K562 treated with DMSO at 1 percent for 24 hours (cell line): ENCODE measurements around the gene EBPL. TPM values are rescaled to one million over a fixed set of nuclear protein-coding genes. Genes with fewer than 3 reads are reported as not detected.

Experiments used
- total RNA-seq: library from RNA; unstranded; fragments of 300-600 nt; gene quantifications from 2 replicates; pipeline ENCODE4 v1.2.3, GENCODE V29; 2022; ENCODE audit warnings: low read depth; ENCODE audit not compliant: insufficient read depth

The EBPL gene
- 24.2 and 25.7 TPM in 2 replicates for total RNA-seq

GRCh38 chr13:49690995-49691784 lies at the start of gene EBPL:
Gene EBPL, minus strand, starts transcription at chr13:49691486. Its CDS starts 62 bp downstream, at chr13:49691424.

GRCh38 chr13:49627831-49628652 lies 63.2 kb downstream of the EBPL start, which contains the start of gene ARL11:
Gene ARL11, plus strand, starts transcription at chr13:49628507. Its CDS starts 1,941 bp downstream, at chr13:49630448.

Other genes starting within 250 kb of the EBPL start
- 1.1 and 1.8 TPM in 2 replicates for gene CAB39L, start 247.4 kb downstream of the EBPL start, total RNA-seq
- gene SETDB2, start 247.2 kb downstream of the EBPL start, total RNA-seq: 2.3 and 3.5 TPM in 2 replicates
- 5.0 and 6.1 TPM in 2 replicates for gene PHF11, start 195.5 kb downstream of the EBPL start, total RNA-seq
- 7.7 and 10.1 TPM in 2 replicates for gene RCBTB1, start 105.9 kb downstream of the EBPL start, total RNA-seq
- gene ARL11, start 63.0 kb downstream of the EBPL start, total RNA-seq: 1.2 and 1.7 TPM in 2 replicates
- gene KPNA3, start 101.2 kb upstream of the EBPL start, total RNA-seq: 7.6 and 9.4 TPM in 2 replicates
- gene SPRYD7, start 244.9 kb upstream of the EBPL start, total RNA-seq: 4.7 and 5.2 TPM in 2 replicates